IPS-11a (cell line): ENCODE results near the gene MAP4K3.
"Not testable (repeated sequence)": the region's sequence is repeated elsewhere in the genome, so short reads cannot be mapped to it uniquely, and the experiment has no call there.

ENCODE experiments used
- H3K4me3 ChIP-seq: one replicate; pipeline ENCODE4 v1.5.1; 2013; ENCODE audit warnings: low read depth, low read length, control low read depth

Gene MAP4K3

GRCh38 chr2:39378968-39379367, 58.1 kb downstream of the MAP4K3 start:
- H3K4me3 ChIP-seq, result no peak overlapping the region

- no peak overlapping the region for H3K4me3 ChIP-seq
These were observed 59.7 kb downstream of the MAP4K3 start for GRCh38 chr2:39377226-39377939.

- no peak overlapping the region for H3K4me3 ChIP-seq
These were observed 61.2 kb downstream of the MAP4K3 start for GRCh38 chr2:39375917-39376316.

GRCh38 chr2:39373181-39373802, 63.8 kb downstream of the MAP4K3 start:
- no peak overlapping the region for H3K4me3 ChIP-seq

- H3K4me3 ChIP-seq, result no peak overlapping the region
These were observed 67.0 kb downstream of the MAP4K3 start for GRCh38 chr2:39370101-39370500.

GRCh38 chr2:39368846-39369245, 68.2 kb downstream of the MAP4K3 start:
- no peak overlapping the region for H3K4me3 ChIP-seq

- H3K4me3 ChIP-seq, result no peak overlapping the region
These were observed 68.7 kb downstream of the MAP4K3 start for GRCh38 chr2:39368376-39368775.

GRCh38 chr2:39362595-39362994, 74.5 kb downstream of the MAP4K3 start:
- no peak overlapping the region for H3K4me3 ChIP-seq

- no peak overlapping the region for H3K4me3 ChIP-seq
These were observed 75.6 kb downstream of the MAP4K3 start for GRCh38 chr2:39361511-39361910.

- not testable (repeated sequence) for H3K4me3 ChIP-seq
These were observed 76.7 kb downstream of the MAP4K3 start for GRCh38 chr2:39360342-39360741.

GRCh38 chr2:39359453-39360038, 77.5 kb downstream of the MAP4K3 start:
- no peak overlapping the region for H3K4me3 ChIP-seq

GRCh38 chr2:39356922-39357639, 80.0 kb downstream of the MAP4K3 start:
- H3K4me3 ChIP-seq, result no peak overlapping the region

GRCh38 chr2:39350658-39351057, 86.4 kb downstream of the MAP4K3 start:
- H3K4me3 ChIP-seq, result no peak overlapping the region

GRCh38 chr2:39338502-39338901, 98.6 kb downstream of the MAP4K3 start:
- no peak overlapping the region for H3K4me3 ChIP-seq

- no peak overlapping the region for H3K4me3 ChIP-seq
These were observed 101.2 kb downstream of the MAP4K3 start for GRCh38 chr2:39335930-39336329.

GRCh38 chr2:39334978-39335377, 102.1 kb downstream of the MAP4K3 start:
- H3K4me3 ChIP-seq, result no peak overlapping the region

- no peak overlapping the region for H3K4me3 ChIP-seq
These were observed 102.6 kb downstream of the MAP4K3 start for GRCh38 chr2:39334529-39334928.

- no peak overlapping the region for H3K4me3 ChIP-seq
These were observed 110.4 kb downstream of the MAP4K3 start for GRCh38 chr2:39326644-39327043.

- H3K4me3 ChIP-seq, result no peak overlapping the region
These were observed 111.1 kb downstream of the MAP4K3 start for GRCh38 chr2:39325966-39326365.

- not testable (repeated sequence) for H3K4me3 ChIP-seq
These were observed 115.7 kb downstream of the MAP4K3 start for GRCh38 chr2:39321056-39322035.
